T-cell (primary cell): Measurements from ENCODE around the gene VWF. TPM values are rescaled to one million over a fixed set of nuclear protein-coding genes. Genes with fewer than 3 reads are reported as not detected.

ENCODE experiments used
- ATAC-seq, 4 experiments: fragments of 200-7000 bp in 3 of 4; fragments of 150-1000 bp in 1 of 4; cut with Tn5 transposase; replicated peaks in 1 of 4; 1 replicate in 3 of 4; 2 replicates in 1 of 4; pipeline ENCODE4 v1.10.0; 2021; ENCODE audit warnings: moderate library complexity in 3 of 4, mild to moderate bottlenecking in 2 of 4, moderate number of reproducible peaks in 1 of 4
- CTCF ChIA-PET, 2 donors: fragments of 300-600 bp; sonication (Branson Sonifier 250); formaldehyde crosslinking; loops; one replicate each; lab custom pipeline; 2022; ENCODE audit warnings: antibody characterized with exemption in 2 of 2; lab: Charles Lee
- POLR2A ChIA-PET, 2 donors: fragments of 300-600 bp; sonication (Branson Sonifier 250); formaldehyde crosslinking; loops; one replicate each; lab custom pipeline; 2022; ENCODE audit warnings: antibody characterized with exemption in 2 of 2; lab: Charles Lee
- DNase-seq, 35 experiments: peaks; one replicate each; pipeline versions ENCODE4 v3.0.0 to v3.0.0-alpha.2; 2013 to 2023
- H3K27ac ChIP-seq: one replicate; pipeline ENCODE4 v1.5.1; 2013; ENCODE audit warnings: low read length
- H3K27me3 ChIP-seq, 2 experiments: replicated peaks in 1 of 2; 1 replicate in 1 of 2; 2 replicates in 1 of 2; pipeline versions ENCODE4 v1.6.1 to v1.7.0; 2013; ENCODE audit warnings: low read length in 1 of 2, mixed read lengths in 1 of 2; ENCODE audit not compliant: control insufficient read depth in 2 of 2, insufficient read depth in 2 of 2; ENCODE audit errors: extremely low read depth in 1 of 2
- H3K36me3 ChIP-seq, 2 donors: 1 replicate in 1 of 2; 2 replicates in 1 of 2; pipeline versions ENCODE4 v1.6.1 to v1.7.0; 2013; ENCODE audit warnings: low read length in 1 of 2; ENCODE audit not compliant: control insufficient read depth in 2 of 2, insufficient read depth in 1 of 2; ENCODE audit errors: extremely low read depth in 1 of 2
- H3K4me1 ChIP-seq, 2 experiments: 1 replicate in 1 of 2; 2 replicates in 1 of 2; pipeline versions ENCODE4 v1.6.1 to v1.7.0; 2013; ENCODE audit warnings: low read length in 2 of 2, mixed read lengths in 1 of 2; ENCODE audit not compliant: insufficient read depth in 2 of 2, control insufficient read depth in 1 of 2; ENCODE audit errors: extremely low read depth in 1 of 2
- H3K4me3 ChIP-seq, 2 donors: 1 replicate in 1 of 2; 2 replicates in 1 of 2; pipeline versions ENCODE4 v1.5.1 to v1.7.0; 2013; ENCODE audit warnings: mild to moderate bottlenecking in 2 of 2, low read length in 1 of 2, moderate library complexity in 1 of 2; ENCODE audit not compliant: control insufficient read depth in 1 of 2; ENCODE audit errors: extremely low read depth in 1 of 2
- H3K9me3 ChIP-seq: 2 replicates; pipeline ENCODE4 v1.7.0; 2013
- H3K27ac Mint-ChIP-seq, 2 donors: one replicate each; pipeline ENCODE4 v1.8.0; 2020 to 2021; ENCODE audit warnings: mild to moderate bottlenecking in 2 of 2, mixed read lengths in 2 of 2
- H3K27me3 Mint-ChIP-seq, 2 donors: one replicate each; pipeline ENCODE4 v1.8.0; 2021 to 2022; ENCODE audit warnings: mixed read lengths in 2 of 2
- H3K36me3 Mint-ChIP-seq: one replicate; pipeline ENCODE4 v1.8.0; 2021; ENCODE audit warnings: mixed read lengths
- H3K4me1 Mint-ChIP-seq, 3 donors: one replicate each; pipeline ENCODE4 v1.8.0; 2020 to 2022; ENCODE audit warnings: mixed read lengths in 3 of 3, mild to moderate bottlenecking in 1 of 3
- H3K4me3 Mint-ChIP-seq, 3 donors: one replicate each; pipeline ENCODE4 v1.8.0; 2020 to 2022; ENCODE audit warnings: mild to moderate bottlenecking in 3 of 3, mixed read lengths in 3 of 3, moderate library complexity in 3 of 3
- H3K9me3 Mint-ChIP-seq, 3 donors: one replicate each; pipeline ENCODE4 v1.8.0; 2020 to 2022; ENCODE audit warnings: mixed read lengths in 3 of 3
- WGBS: methylation state at CpG from one replicate; pipeline ENCODE4 v1.1.5; 2013; ENCODE audit warnings: missing lambda C conversion rate; ENCODE audit not compliant: insufficient coverage; 5-methylcytosine and 5-hydroxymethylcytosine counted together
- total RNA-seq, 35 experiments: library from RNA in 6 of 35; stranded (reverse) in 6 of 35; fragments of 120-200 nt in 1 of 35; gene quantifications; one replicate each; pipeline versions ENCODE4 v1.2.1 to v1.2.4 and lab custom pipeline; 2013 to 2026

Gene VWF
- total RNA-seq, 5 donors from 2014 or later (not counting 1 experiment from before 2014, with no cell fraction given): 0.13 to 0.90 (median 0.74) TPM; not detected in 1

DNA sequence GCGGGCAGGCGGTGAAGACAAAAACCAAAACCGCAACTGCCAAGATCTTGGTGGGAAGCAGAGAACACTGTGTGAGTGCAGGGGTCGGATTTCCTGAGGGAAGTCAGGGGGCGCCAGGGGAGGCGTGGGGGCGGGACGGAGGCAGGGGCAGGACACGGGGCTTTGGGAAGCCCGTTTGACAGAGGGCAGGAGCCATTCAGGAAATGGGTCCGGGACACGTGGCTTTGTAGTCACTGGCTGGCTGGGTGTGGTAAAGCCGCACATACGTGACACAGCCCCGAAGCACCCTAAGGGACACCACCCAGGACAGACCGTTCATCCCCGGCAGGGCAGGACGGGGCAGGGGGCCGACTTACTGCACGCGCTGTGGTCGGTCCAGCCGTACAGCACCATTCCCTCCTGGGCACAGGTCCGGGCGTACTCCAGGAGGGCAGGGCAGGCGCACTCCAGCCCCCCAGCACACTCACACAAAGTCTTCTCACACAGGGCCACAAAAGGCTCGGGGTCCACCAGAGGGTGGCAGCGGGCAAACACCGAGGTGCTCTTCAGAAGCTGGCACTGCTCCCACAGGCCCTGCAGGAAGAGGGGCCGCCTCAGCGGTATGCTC, 49.4 kb downstream of the VWF start:
- H3K9me3 Mint-ChIP-seq: no peaks in the 10 kb centered on the region
- peak overlapping the region in 1 of 2 donors; percentile 25 for H3K27ac Mint-ChIP-seq
- DNase-seq: peak in 26 of 35 experiments; percentile 8 to 50 (median 24)
- ChIA-PET CTCF (interaction anchor here in 1 of 2 donors (0.6 to 0.9 kb wide), 4 partner anchors 8 to 203 kb away, joined by 3 to 9 read pairs (median 5); no protein-coding TSS in a partner anchor), POLR2A (interaction anchor here (0.6 kb wide), 2 partner anchors 26 to 94 kb away, joined by 3 read pairs; no protein-coding TSS in a partner anchor)
- Histone ChIP-seq H3K36me3 (no peaks in the 10 kb centered on the region), H3K4me1 (peaks cover 13 to 20% of the 10 kb centered on the region in 2 experiments), H3K27ac (no peak overlapping the region), H3K27me3 (peaks cover 0 to 42% of the 10 kb centered on the region in 2 experiments), H3K4me3 (peak overlapping the region; percentile 38 to 67), H3K9me3 (no peaks in the 10 kb centered on the region)
- ATAC-seq: peak; percentile 57 to 79 (median 69)
- peak overlapping the region; percentile 70 to 80 (median 79) for H3K4me3 Mint-ChIP-seq
- H3K36me3 Mint-ChIP-seq: no peaks in the 10 kb centered on the region
- H3K27me3 Mint-ChIP-seq: peaks cover 6 to 40% of the 10 kb centered on the region in 2 donors
- 6% methylated on average over 28 of the region's 31 CpGs for WGBS
- peaks cover 28 to 32% (median 31%) of the 10 kb centered on the region in 3 donors for H3K4me1 Mint-ChIP-seq

DNA sequence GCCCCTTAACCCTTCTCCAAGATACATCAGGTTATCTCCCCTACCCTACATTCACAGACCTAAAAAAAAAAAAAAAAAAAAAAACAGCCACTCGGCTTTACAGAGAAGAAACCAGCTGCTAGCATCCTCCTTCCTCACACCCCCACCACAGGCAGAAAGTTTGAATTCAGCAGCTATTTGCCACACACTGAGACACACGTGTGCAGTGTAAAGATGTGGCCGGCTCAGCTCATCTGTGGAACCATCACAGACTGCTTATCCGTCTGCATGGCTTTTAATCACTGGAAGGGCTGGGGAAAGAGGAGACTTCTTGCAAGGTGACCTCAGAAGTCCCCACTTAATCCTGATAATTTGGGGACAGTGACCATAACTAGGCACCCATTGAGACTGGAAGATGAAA, 50.0 kb downstream of the VWF start:
- Histone ChIP-seq H3K4me3 (peak overlapping the region; percentile 38 to 67), H3K9me3 (no peaks in the 10 kb centered on the region), H3K27ac (no peak overlapping the region), H3K36me3 (no peaks in the 10 kb centered on the region), H3K27me3 (peaks cover 0 to 37% of the 10 kb centered on the region in 2 experiments), H3K4me1 (peaks cover 13 to 21% of the 10 kb centered on the region in 2 experiments)
- Mint-ChIP-seq H3K27ac (peak overlapping the region; percentile 25 to 60), H3K36me3 (no peaks in the 10 kb centered on the region), H3K27me3 (peaks cover 6 to 38% of the 10 kb centered on the region in 2 donors), H3K4me1 (peaks cover 34 to 39% (median 38%) of the 10 kb centered on the region in 3 donors), H3K4me3 (peak overlapping the region; percentile 70 to 80 (median 79)), H3K9me3 (no peaks in the 10 kb centered on the region)
- WGBS: no CpG with 5 or more reads among the region's 4 CpGs
- DNase-seq (peak in 24 of 35 experiments; percentile 11 to 54 (median 30)), ATAC-seq (peak; percentile 64 to 86 (median 71))
- CTCF ChIA-PET: interaction anchor here in 1 of 2 donors (0.6 to 0.9 kb wide), 3 partner anchors 8 to 131 kb away, joined by 4 to 9 read pairs (median 6); no protein-coding TSS in a partner anchor
- POLR2A ChIA-PET: interaction anchor here (0.5 to 0.6 kb wide), 3 partner anchors 27 to 96 kb away, joined by 3 read pairs; no protein-coding TSS in a partner anchor

DNA sequence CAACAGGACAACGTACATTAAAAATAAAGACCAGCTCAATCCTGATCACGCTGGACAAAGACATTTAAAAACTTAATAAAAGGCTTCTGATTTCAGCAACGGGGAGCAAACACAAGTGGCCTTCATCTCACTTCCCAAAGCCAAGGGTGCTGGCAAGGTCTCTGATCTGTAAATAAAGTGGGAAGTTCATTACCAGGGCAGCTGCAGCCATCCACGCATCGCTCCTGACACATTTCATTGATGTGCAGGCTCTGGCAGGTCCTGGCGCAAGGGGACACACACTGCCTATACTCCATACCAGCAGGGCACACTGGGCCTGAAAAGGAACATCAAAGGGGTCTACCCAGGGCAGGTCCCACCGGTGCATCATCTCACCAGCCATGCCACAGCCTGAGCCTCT, 51.0 kb downstream of the VWF start:
- Histone ChIP-seq H3K27ac (no peak overlapping the region), H3K4me3 (no peak overlapping the region), H3K27me3 (peaks cover 0 to 34% of the 10 kb centered on the region in 2 experiments), H3K9me3 (no peaks in the 10 kb centered on the region), H3K36me3 (no peaks in the 10 kb centered on the region), H3K4me1 (peaks cover 14 to 26% of the 10 kb centered on the region in 2 experiments)
- 99% methylated on average over 6 of the region's 7 CpGs for WGBS
- Mint-ChIP-seq H3K27me3 (peaks cover 6 to 36% of the 10 kb centered on the region in 2 donors), H3K9me3 (no peaks in the 10 kb centered on the region), H3K4me1 (peaks cover 39 to 44% (median 42%) of the 10 kb centered on the region in 3 donors), H3K4me3 (no peak overlapping the region), H3K27ac (peak overlapping the region in 1 of 2 donors; percentile 25), H3K36me3 (no peaks in the 10 kb centered on the region)
- ChIA-PET POLR2A (no interaction called here), CTCF (interaction anchor here in 1 of 2 donors (0.6 kb wide), 1 partner anchor 45 kb away, joined by 4 read pairs; no protein-coding TSS in a partner anchor)
- DNase-seq: no peak
- no peak for ATAC-seq

DNA sequence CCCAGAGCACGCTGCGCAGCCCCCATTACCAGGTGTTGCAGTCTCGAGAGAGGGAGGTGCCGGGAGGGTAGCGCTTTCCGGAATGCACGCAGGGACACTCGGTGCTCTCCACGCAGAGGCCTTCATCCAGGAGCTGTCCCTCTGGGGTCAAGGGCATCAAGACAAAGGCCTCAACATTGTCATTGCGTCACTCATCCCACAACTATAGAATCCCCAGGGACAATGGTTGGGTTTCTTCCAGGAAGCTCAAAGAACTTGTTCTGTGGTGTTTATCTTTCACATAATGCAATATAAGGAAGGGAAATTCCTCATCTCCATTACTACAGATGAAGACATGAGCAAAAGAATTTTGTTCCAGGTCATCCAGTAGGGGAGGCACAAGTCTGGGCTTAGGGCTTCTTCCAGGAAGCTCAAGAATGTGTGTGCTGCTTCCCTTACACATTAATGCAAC, 52.1 kb downstream of the VWF start:
- Mint-ChIP-seq H3K27ac (peak overlapping the region in 1 of 2 donors; percentile 40), H3K4me1 (peaks cover 39 to 44% (median 44%) of the 10 kb centered on the region in 3 donors), H3K4me3 (no peak overlapping the region), H3K36me3 (no peaks in the 10 kb centered on the region), H3K9me3 (no peaks in the 10 kb centered on the region), H3K27me3 (peaks cover 6 to 33% of the 10 kb centered on the region in 2 donors)
- ChIA-PET POLR2A (no interaction called here), CTCF (interaction anchor here (0.7 to 1.0 kb wide), 2 partner anchors 58 to 208 kb away, joined by 3 read pairs; no protein-coding TSS in a partner anchor)
- Histone ChIP-seq H3K9me3 (no peaks in the 10 kb centered on the region), H3K4me3 (no peak overlapping the region), H3K27ac (no peak overlapping the region), H3K4me1 (peaks cover 14 to 26% of the 10 kb centered on the region in 2 experiments), H3K27me3 (peaks cover 0 to 28% of the 10 kb centered on the region in 2 experiments), H3K36me3 (no peaks in the 10 kb centered on the region)
- ATAC-seq (no peak), DNase-seq (no peak)
- 93% methylated on average over 7 of the region's 10 CpGs for WGBS

DNA sequence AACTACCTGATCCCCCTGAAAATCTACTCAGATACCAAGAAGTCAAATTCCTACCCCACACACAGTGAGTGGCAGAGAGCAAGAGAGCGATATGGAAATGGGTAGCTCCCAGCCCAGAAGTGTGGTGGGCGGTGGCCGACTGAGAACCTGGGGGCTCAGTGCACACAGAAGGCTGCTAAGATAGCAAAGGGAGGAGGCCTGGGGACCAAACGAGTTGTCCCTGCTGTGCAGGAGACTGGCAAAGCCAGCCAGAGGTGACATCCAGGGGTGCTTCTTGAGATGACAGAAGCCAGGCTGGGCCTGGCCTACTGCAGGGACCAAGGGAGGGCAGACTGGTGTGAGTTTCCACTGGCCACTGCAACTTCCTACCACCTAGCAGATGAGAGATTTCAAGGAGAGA, 52.9 kb downstream of the VWF start:
- Mint-ChIP-seq H3K36me3 (no peaks in the 10 kb centered on the region), H3K27me3 (peaks cover 6 to 33% of the 10 kb centered on the region in 2 donors), H3K27ac (peak overlapping the region in 1 of 2 donors; percentile 40), H3K9me3 (no peaks in the 10 kb centered on the region), H3K4me1 (peaks cover 39 to 44% (median 44%) of the 10 kb centered on the region in 3 donors), H3K4me3 (no peak overlapping the region)
- Histone ChIP-seq H3K4me1 (peaks cover 14 to 26% of the 10 kb centered on the region in 2 experiments), H3K27ac (no peak overlapping the region), H3K4me3 (no peak overlapping the region), H3K36me3 (no peaks in the 10 kb centered on the region), H3K9me3 (no peaks in the 10 kb centered on the region), H3K27me3 (peaks cover 0 to 25% of the 10 kb centered on the region in 2 experiments)
- 96% methylated on average over 4 of the region's 4 CpGs for WGBS
- POLR2A ChIA-PET: interaction anchor here in 1 of 2 donors (0.6 kb wide), 1 partner anchor 208 kb away, joined by 4 read pairs; no protein-coding TSS in a partner anchor
- CTCF ChIA-PET: no interaction called here
- DNase-seq (no peak), ATAC-seq (no peak)
